Measurements from ENCODE around the gene MCOLN3.

Gene MCOLN3

DNA sequence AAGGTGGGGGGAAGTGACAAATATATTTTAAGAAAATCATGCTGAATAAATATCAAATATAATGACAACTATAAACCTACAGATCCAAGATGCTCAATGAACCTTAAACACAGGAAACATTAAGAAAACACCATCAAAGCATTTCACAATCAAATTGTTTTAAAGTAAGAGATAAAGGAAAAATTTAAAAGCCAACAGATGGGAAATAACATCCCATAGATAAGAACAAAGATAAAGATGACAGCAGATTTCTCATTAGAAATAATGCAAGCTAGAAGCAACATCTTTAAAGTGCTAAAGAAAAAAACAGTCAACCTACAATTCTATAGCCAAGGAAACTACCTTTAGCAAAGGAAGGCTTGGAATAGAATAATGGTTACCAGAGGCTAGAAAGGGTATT is 17.8 kb downstream of the MCOLN3 start:
- no peak for DNase-seq (ENCODE audit: extremely low read depth, insufficient read length)
- no peaks in the 10 kb centered on the region for H3K27me3 ChIP-seq (replicated peaks; ENCODE audit: control insufficient read depth, insufficient read depth, low read length)
- no peak overlapping the region for H3K4me3 ChIP-seq (replicated peaks; ENCODE audit: low read depth, low read length)
- H3K36me3 ChIP-seq (ENCODE audit: control insufficient read depth, insufficient read depth, low read length): no peaks in the 10 kb centered on the region
- TF ChIP-seq, protein P1, sequence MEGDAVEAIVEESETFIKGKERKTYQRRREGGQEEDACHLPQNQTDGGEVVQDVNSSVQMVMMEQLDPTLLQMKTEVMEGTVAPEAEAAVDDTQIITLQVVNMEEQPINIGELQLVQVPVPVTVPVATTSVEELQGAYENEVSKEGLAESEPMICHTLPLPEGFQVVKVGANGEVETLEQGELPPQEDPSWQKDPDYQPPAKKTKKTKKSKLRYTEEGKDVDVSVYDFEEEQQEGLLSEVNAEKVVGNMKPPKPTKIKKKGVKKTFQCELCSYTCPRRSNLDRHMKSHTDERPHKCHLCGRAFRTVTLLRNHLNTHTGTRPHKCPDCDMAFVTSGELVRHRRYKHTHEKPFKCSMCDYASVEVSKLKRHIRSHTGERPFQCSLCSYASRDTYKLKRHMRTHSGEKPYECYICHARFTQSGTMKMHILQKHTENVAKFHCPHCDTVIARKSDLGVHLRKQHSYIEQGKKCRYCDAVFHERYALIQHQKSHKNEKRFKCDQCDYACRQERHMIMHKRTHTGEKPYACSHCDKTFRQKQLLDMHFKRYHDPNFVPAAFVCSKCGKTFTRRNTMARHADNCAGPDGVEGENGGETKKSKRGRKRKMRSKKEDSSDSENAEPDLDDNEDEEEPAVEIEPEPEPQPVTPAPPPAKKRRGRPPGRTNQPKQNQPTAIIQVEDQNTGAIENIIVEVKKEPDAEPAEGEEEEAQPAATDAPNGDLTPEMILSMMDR (IDR thresholded peaks at IDR 0.05; ENCODE audit: insufficient read depth, low read length, poor library complexity, severe bottlenecking): no peak

DNA sequence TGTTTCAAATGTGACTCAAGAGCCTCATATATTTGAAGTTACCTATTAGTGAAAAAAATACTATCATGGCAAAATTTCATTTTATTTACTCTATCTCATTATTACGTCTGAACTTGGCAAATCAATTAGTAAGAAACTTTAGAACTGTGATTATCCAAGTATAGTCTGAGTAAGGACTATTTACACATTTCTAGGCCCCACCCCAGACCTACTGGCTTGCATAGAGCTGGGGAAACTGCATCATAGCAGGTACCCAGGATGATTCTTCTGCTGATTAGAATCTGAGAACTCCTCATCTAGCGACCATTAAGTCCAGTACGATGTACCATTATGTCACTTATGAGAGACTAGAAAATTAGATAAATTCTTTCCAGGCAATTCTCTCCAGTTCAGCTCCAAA is 20.1 kb downstream of the MCOLN3 start:
- Histone ChIP-seq H3K27me3 (replicated peaks; ENCODE audit: control insufficient read depth, insufficient read depth, low read length) (no peaks in the 10 kb centered on the region), H3K36me3 (ENCODE audit: control insufficient read depth, insufficient read depth, low read length) (no peaks in the 10 kb centered on the region), H3K4me3 (replicated peaks; ENCODE audit: low read depth, low read length) (no peak overlapping the region)
- DNase-seq (ENCODE audit: extremely low read depth, insufficient read length): no peak
- TF ChIP-seq, protein P1 (IDR thresholded peaks at IDR 0.05; ENCODE audit: insufficient read depth, low read length, poor library complexity, severe bottlenecking): no peak

GRCh38 chr1:85027242-85027983 is 20.9 kb downstream of the MCOLN3 start:
- Histone ChIP-seq H3K4me3 (replicated peaks; ENCODE audit: low read depth, low read length) (no peak overlapping the region), H3K36me3 (ENCODE audit: control insufficient read depth, insufficient read depth, low read length) (no peaks in the 10 kb centered on the region), H3K27me3 (replicated peaks; ENCODE audit: control insufficient read depth, insufficient read depth, low read length) (no peaks in the 10 kb centered on the region)
- TF ChIP-seq, protein P1 (IDR thresholded peaks at IDR 0.05; ENCODE audit: insufficient read depth, low read length, poor library complexity, severe bottlenecking): no peak
- no peak for DNase-seq (ENCODE audit: extremely low read depth, insufficient read length)

GRCh38 chr1:85025940-85026339 is 22.4 kb downstream of the MCOLN3 start:
- no peak for DNase-seq (ENCODE audit: extremely low read depth, insufficient read length)
- Histone ChIP-seq H3K27me3 (replicated peaks; ENCODE audit: control insufficient read depth, insufficient read depth, low read length) (no peaks in the 10 kb centered on the region), H3K36me3 (ENCODE audit: control insufficient read depth, insufficient read depth, low read length) (no peaks in the 10 kb centered on the region), H3K4me3 (replicated peaks; ENCODE audit: low read depth, low read length) (no peak overlapping the region)
- TF ChIP-seq, protein P1 (IDR thresholded peaks at IDR 0.05; ENCODE audit: insufficient read depth, low read length, poor library complexity, severe bottlenecking): no peak

- TF ChIP-seq, protein P1 (IDR thresholded peaks at IDR 0.05; ENCODE audit: insufficient read depth, low read length, poor library complexity, severe bottlenecking): no peak
- no peak overlapping the region for H3K4me3 ChIP-seq (replicated peaks; ENCODE audit: low read depth, low read length)
Observed at GRCh38 chr1:85024736-85025135, 23.6 kb downstream of the MCOLN3 start.

More at GRCh38 chr1:85024736-85025135, 23.6 kb downstream of the MCOLN3 start:
- no peak for DNase-seq (ENCODE audit: extremely low read depth, insufficient read length)
- no peaks in the 10 kb centered on the region for H3K27me3 ChIP-seq (replicated peaks; ENCODE audit: control insufficient read depth, insufficient read depth, low read length)
- H3K36me3 ChIP-seq (ENCODE audit: control insufficient read depth, insufficient read depth, low read length): no peaks in the 10 kb centered on the region
